Ureter (tissue), 1 donor: Measurements from ENCODE around the gene MYL5. TPM values are rescaled to one million over a fixed set of nuclear protein-coding genes. Genes with fewer than 3 reads are reported as not detected.
"Not testable (repeated sequence)": the region's sequence is repeated elsewhere in the genome, so short reads cannot be mapped to it uniquely, and the experiment has no call there.

Source experiments
- DNase-seq: peaks from one replicate; pipeline ENCODE4 v3.0.0-alpha.2; 2020; ENCODE audit warnings: low spot score
- total RNA-seq: library from RNA; stranded (reverse); gene quantifications from one replicate; pipeline ENCODE4 v1.2.4, GENCODE V29; 2023
- donor health status: DM: yes; HTN: yes; CAD: no.

The MYL5 gene
- total RNA-seq, 1 donor from 2014 or later, result 46.0 TPM

DNA sequence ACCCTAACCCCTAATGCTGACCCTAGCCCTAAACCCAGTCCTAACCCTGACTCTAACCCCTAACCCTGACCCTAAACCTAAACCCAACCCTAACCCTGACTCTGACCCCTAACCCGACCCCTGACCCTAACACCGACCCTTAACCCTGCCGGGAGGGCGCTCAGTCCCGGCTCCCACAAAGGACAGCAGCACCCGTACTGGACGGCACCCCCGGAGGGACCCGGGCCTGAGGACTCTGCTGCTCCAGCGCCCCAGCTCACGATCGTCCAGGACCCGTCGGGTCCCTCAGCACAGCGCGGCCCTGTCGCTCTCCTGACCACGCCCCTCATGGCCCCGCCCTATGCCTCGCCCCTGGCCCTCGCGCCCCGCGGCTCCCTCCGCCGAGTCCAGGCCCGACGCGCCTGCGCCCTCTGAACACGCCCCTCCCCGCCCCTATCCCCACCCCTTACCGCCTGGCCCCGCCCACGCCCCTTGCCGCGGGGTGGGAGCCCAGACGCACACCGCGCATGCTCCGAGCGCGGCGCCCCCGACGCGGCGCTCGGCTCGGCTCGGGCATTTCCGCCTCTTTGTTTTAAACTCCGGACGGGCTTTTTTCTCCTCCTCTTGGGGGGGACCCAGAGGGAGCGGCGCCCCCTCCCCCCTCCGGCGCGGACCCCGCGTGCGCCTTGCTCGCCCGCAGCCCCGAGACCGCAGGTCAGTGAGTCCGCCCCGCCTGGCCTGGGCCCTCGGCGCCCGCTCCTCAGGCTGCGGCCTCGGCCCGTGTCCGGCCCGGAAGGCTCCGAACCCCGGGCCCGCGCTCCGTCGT is 31.1 kb downstream of the MYL5 start, which contains the start of gene PCGF3:
Gene PCGF3 (plus strand): TSS at position 555 of the 805 bp plus-strand sequence. CDS start 27,849 bp downstream, outside the sequence.
- peak; percentile 98 for DNase-seq

DNA sequence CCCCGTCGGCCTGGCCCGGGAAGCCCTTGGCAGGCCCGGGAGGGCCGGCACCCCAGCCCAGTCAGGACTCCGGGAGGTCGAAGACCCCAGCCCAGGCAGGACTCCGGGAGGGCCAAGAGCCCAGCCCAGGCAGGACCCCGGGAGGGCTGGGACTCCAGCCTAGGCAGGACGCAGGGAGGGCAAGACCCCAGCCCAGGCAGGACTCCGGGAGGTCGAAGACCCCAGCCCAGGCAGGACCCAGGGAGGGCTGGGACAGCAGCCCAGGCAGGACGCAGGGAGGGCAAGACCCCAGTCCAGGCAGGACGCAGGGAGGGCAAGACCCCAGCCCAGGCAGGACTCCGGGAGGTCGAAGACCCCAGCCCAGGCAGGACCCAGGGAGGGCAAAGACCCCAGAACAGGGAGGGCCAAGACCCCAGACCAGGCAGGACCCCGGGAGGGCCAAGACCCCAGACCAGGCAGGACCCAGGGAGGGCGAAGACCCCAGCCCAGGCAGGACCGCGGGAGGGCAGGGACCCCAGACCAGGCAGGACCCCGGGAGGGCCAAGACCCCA is 31.8 kb downstream of the MYL5 start:
- DNase-seq, result not testable (repeated sequence)

DNA sequence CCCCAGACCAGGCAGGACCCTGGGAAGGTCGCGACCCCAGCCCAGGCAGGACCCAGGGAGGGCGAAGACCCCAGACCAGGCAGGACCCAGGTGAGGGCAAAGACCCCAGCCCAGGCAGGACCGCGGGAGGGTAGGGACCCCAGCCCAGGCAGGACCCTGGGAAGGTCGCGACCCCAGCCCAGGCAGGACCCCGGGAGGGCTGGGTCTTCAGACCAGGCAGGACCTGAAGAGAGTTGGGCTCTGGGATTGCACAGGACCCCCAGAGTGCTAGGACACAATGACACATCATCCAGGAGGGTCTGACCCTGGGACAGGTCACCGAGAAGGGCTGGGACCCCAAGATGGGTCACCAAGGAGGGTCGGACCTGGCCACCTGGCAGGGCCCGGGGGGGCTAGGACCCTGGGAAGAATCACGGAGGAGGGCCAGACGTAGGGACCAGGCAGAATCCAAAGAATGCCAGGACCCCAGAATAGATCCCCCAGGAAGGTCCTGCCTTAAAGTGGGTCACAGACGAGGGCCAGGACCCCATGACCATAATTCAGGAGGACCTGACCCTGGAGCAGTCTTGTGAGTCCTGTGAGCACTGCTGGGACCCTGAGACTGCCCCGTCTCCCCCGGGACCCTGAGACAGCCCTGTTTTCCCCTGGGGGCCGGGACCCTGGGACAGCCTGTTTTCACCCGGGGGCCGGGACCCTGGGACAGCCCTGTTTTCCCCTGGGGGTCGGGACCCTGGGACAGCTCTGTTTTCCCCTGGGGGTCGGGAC is 32.7 kb downstream of the MYL5 start:
- DNase-seq, result no peak

DNA sequence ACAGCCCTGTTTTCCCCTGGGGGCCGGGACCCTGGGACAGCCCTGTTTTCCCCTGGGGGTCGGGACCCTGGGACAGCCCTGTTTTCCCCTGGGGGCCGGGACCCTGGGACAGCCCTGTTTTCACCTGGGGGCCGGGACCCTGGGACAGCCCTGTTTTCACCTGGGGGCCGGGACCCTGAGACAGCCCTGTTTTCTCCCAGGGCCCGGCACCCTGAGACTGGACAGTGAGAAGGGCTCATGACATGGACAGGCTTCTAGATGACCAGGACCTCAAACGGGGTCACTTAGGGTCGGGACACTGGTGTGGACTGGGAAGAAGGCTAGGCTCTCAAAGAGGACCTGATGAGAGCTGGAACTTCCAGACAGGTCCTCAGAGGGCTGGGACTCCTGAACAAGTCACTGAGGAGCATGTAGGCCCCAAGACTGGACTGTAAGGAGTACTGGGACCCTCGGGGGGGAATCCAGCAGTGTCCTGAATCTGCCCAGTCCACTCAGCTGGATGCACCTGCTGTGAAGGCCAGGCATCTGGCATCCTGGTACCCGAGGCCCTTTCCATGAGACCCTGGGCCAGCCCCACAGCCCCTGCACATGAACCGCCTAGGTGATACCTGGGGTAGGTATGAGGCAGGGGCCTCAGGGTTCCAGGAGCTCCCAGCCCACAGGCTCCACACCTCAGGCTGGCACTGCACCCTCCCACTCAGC is 33.7 kb downstream of the MYL5 start:
- no peak for DNase-seq

DNA sequence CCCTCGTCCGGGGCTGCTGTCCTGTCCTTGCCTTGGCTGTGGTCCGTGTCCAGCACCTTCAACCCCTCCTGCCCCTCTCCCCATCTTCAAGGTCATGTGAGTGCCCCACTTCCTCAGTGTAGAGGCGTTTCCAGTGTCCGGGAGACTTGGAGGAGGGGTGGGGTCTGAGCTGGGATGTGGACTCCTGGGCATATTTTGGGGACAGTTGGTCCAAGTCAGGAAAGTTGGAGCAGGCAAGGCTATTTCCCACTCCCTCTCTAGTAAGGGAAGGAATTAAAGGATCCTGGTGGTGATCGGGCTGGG is 34.2 kb downstream of the MYL5 start:
- DNase-seq, result no peak

DNA sequence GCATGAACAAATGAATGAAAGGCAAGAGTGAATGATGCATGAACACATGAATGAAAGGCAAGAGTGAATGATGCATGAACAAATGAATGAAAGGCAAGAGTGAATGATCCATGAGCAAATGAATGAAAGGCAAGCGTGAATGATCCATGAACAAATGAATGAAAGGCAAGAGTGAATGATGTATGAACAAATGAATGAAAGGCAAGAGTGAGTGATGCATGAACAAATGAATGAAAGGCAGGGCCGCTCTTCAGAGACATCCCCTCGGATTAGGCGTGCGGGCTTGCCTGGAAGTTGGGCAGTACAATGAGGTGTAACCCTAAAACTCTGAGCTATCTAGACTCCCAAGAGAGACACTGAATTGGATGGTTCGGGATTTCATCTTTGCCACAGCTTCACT is 35.0 kb downstream of the MYL5 start:
- DNase-seq, result no peak

DNA sequence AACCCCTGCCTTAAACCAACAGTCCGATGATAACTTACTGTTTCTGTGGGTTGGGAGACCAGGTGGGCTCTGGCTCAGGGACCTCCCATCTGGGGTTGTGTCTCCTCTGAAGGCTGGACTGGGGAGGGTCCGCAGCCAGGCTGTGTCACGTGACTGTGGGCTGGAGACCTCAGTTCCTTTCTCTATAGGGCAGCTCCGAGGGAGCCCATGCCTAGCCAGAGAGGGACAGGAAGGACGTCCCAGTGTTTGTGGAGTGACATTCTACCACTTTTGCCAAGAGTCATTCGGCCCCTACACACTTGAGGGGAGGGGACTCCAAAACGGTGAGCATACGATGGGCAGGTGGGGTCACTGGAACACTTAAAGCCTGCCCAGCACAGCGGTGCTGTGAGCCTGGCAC is 35.8 kb downstream of the MYL5 start:
- no peak for DNase-seq

DNA sequence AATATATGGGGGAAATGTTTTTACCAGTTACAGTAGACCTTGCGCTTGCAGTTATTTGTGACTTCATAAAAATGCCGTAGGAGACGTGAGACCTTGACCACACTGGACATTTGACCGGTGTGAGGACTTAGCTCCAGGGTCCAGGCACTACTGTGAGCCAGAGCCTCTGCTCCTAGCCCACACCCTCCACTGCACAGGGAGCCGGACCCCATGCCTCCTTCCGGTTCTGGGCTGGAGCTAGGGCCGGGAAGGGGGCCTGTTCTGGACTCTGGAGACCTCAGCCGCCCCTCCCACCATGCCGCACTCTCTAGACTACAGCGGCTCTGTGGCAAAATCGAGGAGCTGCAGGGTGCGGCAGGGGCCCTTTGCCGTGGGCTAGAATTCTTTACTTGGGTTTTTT is 36.6 kb downstream of the MYL5 start:
- DNase-seq, result no peak

DNA sequence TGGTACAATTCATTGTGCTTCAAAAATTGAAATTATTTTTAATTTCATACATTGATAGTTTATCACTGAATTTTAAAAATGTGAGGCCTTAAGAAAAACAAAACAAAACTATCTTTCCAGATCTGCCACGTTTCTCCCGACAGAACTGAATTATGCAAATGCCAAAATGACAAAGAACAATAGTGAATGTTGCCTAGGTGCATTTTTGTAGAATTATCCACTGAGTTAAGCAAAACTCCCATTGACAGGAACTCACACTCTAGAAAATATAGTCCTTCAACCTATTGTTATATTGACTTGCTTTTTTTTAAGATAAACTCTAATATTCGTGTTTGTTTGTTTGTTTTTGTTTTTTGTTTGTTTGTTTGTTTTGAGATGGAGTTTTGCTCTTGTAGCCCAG is 37.8 kb downstream of the MYL5 start:
- DNase-seq, result no peak

DNA sequence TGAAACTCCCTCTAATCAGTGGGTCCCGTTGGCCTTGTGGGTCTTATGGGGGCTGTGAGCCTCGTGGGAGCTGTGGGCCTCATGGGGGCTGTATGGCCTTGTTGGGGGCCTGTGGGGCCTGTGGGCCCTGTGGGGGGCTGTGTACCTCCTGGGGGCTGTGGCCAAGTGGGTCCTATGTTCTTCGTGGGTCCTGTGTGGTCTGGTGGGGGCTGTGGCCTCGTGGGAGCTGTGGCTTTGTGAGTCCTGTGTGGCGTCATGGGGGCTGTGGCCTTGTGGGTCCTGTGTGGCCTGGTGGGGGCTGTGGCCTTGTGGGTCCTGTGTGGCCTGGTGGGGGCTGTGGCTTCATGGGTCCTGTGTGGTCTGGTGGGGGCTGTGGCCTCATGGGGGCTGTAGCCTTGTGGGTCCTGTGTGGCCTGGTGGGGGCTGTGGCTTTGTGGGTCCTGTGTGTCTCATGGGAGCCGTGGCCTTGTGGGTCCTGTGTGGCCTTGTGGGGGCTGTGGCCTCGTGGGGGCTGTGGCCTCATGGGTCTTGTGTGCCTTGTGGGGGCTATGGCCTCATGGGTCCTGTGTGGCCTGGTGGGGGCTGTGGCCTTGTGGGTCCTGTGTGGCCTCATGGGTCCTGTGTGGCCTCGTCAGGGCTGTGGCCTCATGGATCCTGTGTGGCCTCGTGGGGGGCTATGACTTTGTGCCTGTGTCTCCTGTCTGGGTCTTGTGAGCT is 38.7 kb downstream of the MYL5 start:
- DNase-seq, result no peak

DNA sequence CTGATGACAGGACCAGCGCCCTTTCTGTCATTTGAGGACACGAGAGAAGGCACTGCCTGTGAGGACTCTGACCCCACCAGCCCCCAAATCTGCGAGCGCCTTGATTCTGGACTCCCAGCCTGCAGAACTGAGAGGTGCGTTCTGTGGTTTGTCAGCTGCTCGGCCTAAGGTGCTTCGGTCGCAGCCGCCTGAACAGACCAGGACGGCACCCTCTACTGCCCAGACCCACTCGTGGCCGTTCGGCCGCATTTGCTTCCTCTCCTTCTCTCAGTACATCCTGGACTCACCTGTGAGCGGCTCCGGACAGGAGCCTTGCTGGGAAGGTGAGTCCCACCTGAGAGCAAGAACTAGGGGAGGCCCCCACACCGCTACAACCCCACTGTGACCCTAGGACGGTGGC is 39.7 kb downstream of the MYL5 start:
- no peak for DNase-seq

DNA sequence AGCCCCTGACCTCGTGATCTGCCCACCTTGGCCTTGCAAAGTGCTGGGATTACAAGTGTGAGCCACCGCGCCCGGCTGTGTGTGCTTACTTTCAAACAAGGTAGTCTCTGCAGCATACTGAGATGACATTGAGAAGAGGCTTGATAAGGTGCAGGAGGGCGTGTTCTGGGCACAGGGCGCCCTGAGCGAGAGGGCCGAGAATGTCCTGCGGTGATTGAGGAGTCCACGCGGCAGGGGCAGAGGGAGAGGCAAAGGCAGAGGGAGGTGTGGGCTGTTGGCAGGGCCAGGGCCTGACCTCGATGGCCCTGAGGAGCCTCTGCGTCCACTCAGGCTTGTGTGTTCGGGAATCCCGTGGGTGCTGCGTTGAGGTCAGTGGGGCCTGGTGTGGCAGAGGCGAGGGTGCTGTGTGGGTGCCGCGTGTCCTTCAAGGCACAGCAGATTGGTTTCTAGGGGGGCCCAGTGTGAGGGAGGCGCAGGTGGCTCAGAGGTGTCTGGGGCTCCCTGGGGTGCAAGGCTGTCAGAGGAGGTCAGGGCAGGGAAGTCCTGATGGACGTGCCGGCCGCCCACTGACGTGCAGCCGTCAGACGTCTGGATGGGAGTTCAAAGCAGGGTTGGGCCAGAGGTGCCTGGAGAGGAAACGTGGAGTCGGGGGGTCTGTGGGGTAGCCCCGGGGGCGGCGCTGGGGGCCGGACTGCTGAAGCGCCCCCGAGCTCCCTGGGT is 43.4 kb downstream of the MYL5 start:
- DNase-seq, result no peak

DNA sequence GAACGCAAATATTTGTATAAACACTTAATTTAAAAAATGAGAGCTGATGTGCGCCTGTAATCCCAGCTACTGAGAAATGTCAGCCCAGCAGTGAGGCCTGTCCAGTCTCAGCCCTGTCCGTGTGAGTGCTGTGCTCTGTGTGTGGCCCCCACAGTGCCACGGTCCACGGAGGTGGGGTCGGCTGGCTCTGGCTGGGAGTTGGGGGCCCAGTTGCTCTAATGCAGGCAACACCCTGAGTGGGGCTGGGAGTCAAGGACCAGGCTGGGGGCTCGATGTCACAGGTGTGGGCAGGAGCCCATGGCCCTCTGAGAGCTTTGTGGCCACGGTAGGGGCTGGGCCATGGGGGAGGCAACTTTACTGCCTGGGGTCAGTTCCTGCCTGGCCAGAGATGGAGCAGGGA is 44.1 kb downstream of the MYL5 start:
- DNase-seq, result no peak

DNA sequence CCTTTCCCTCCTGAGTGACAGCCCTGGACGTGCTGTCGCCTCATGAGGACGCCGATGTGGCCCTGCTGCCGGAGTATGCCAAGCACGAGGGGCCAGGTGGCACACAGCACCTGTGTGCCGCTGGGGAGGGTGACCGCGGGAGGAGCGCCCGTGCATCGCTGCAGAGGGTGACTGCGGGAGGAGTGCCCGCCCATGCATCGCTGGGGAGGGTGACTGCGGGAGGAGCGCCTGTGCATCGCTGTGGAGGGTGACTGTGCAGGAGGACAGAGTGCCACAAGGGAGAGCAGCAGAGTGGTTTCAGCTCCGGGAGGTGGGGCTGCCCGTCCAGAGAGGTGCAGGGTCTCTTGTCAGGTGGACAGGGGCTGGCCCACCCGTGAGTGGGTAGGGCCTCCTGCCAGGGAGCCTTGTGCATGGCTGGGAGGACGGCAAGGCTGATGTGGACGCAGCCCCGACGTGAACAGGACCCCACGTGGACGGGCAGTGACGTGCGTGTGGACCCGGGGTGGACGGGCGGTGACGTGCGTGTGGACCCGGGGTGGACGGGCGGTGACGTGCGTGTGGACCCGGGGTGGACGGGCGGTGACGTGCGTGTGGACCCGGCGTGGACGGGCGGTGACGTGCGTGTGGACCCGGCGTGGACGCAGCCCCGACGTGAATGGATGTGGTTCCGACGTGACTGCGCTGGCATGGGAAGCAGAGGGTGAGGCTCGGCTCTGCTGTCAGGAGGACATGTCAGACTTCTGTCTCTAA is 45.9 kb downstream of the MYL5 start:
- DNase-seq, result no peak

DNA sequence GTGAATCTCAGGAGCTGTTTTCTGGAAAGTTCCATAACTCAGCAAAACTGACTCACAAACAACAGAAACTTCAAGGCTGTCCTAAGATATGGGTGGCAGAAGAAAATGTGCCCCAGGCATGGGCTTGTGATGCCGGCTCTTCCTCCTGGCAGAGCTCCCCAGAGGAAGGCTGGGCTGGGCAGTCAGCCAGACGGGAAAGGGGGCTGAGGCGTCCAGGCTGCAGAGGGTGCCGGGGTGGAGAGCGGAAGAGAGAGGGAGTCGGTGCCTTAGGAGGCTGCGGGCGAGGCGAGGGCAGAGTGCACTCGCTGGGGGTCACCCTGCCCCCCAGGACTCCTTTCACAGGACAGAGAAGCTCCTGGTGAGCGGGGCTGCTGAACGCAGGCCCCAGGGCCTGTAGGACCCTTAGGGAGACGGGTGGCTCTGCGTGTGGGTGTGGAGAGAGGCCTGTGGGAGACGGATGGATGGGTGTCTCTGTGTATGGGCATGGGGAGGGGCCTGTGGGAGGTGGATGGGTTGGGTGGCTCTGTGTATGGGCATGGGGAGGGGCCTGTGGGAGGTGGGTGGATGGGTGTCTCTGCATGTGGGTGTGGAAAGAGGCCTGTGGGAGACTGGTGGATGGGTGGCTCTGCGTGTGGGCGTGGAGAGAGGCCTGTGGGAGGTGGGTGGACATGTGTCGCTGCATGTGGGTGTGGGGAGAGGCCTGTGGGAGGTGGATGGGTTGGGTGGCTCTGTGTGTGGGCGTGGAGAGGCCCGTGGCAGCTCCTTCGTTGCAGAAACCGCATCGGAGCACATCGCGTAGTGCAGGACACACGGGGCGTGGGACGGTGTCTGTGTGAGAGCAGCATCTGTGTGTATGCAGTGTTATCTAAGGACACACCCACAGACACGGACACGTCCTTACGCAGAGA is 47.2 kb downstream of the MYL5 start:
- no peak for DNase-seq

DNA sequence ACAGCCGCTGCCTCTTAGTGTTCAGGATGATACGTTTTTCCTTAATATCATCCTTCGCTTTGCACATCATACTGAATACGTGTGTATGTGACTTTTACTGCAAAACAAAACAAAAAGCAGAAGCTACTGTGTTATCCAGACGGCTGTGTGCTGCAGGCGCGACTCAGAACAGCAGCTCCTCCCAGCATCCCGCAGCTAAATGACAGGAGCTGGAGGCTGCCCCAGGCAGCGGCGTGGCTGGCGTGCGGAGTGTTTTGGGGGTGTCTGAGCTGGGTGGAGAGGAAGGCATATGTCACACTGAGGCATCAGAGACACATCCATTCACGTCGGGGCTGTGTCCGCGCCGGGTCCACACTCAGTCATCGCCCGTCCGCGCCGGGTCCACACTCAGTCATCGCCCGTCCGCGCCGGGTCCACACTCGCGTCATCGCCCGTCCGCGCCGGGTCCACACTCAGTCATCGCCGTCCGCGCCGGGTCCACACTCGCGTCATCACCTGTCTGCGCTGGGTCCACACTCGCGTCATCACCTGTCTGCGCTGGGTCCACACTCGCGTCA is 47.9 kb downstream of the MYL5 start:
- no peak for DNase-seq

DNA sequence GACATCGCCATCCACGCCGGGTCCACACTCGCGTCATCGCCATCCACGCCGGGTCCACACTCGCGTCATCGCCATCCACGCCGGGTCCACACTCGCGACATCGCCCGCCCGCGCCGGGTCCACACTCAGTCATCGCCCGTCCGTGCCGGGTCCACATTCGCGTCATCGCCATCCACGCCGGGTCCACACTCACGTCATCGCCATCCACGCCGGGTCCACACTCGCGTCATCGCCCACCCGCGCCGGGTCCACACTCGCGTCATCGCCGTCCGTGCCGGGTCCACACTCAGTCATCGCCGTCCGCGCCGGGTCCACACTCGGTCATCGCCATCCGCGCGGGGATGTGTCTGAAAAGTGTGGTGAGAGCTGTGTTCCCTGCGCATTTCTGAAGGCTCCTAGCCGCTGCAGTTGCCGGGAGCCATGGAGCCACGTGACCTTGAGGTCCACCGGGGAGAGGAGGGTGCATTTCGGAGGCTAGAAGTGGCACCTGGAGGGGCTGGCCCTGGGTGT is 48.6 kb downstream of the MYL5 start:
- no peak for DNase-seq

DNA sequence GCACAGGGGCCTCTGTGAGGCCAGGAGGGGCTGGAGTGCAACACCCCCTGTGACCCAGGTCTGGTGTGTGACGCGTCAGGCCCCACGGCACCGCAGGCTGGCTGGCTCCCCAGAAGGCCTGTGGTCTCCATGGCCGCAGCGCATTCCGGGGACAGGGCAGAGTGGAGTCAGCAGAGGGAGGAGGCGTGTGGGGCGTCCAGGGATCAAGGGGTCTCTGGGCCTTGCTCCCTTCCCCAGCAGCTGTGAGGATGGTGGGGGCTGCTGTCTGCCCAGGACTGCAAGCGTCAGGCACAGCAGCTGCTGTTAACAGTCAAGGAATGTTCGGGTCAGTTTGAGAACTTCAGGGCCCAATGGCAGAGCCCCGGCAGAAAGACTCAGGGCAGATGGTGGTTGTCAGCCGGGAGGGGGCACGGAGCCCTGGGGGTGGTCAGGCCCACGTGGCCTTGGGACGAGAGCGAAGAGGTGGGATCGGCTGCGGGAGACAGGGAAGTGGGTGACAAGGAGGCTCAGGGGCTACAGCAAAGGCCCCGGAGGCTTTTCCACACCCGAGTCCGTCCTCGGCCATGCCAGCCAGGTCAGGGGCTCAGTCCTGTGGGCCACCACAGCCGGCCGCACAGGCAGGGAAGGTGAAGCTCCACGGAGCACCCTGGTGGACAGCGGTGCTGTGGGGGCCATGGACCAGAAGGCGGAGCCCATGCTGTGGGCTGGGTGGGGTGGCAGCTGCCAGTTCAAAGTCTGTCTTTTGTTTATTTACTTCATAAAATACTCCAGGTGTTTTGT is 49.6 kb downstream of the MYL5 start:
- DNase-seq, result no peak
